ENCODE measurements around the gene TCP1.
"Not testable (repeated sequence)": the region's sequence is repeated elsewhere in the genome, so short reads cannot be mapped to it uniquely, and the experiment has no call there.

The TCP1 gene

GRCh38 chr6:159789377-159790148, at the start of gene TCP1:
TSS of gene TCP1 (minus strand) at chr6:159789602. CDS start at chr6:159789468, 134 bp downstream.
- FAIRE-seq: peak; percentile 76

- no peak for FAIRE-seq
Observed at GRCh38 chr6:159838020-159838744, 48.8 kb upstream of the TCP1 start.

GRCh38 chr6:159837511-159837910, 48.1 kb upstream of the TCP1 start:
- FAIRE-seq: no peak

GRCh38 chr6:159836718-159837490, 47.5 kb upstream of the TCP1 start:
- no peak for FAIRE-seq

- no peak for FAIRE-seq
Observed at GRCh38 chr6:159833997-159834603, 44.7 kb upstream of the TCP1 start.

GRCh38 chr6:159833556-159833955, 44.2 kb upstream of the TCP1 start:
- FAIRE-seq: no peak

GRCh38 chr6:159832946-159833345, 43.5 kb upstream of the TCP1 start:
- FAIRE-seq: no peak

- FAIRE-seq: no peak
Observed at GRCh38 chr6:159831373-159831679, 41.9 kb upstream of the TCP1 start.

GRCh38 chr6:159830501-159831372, 41.3 kb upstream of the TCP1 start:
- FAIRE-seq: no peak

- FAIRE-seq: no peak
Observed at GRCh38 chr6:159829526-159829925, 40.1 kb upstream of the TCP1 start.

GRCh38 chr6:159828074-159828473, 38.7 kb upstream of the TCP1 start:
- no peak for FAIRE-seq

- no peak for FAIRE-seq
Observed at GRCh38 chr6:159826968-159827647, 37.7 kb upstream of the TCP1 start.

- FAIRE-seq: no peak
Observed at GRCh38 chr6:159826004-159826403, 36.6 kb upstream of the TCP1 start.

- FAIRE-seq: not testable (repeated sequence)
Observed at GRCh38 chr6:159824690-159825089, 35.3 kb upstream of the TCP1 start.

GRCh38 chr6:159823953-159824352, 34.6 kb upstream of the TCP1 start:
- FAIRE-seq: no peak

GRCh38 chr6:159821726-159822125, 32.3 kb upstream of the TCP1 start:
- FAIRE-seq: no peak

- FAIRE-seq: no peak
Observed at GRCh38 chr6:159821122-159821521, 31.7 kb upstream of the TCP1 start.

GRCh38 chr6:159819932-159820640, 30.7 kb upstream of the TCP1 start:
- FAIRE-seq: no peak

GRCh38 chr6:159819098-159819497, 29.7 kb upstream of the TCP1 start:
- FAIRE-seq: no peak

- FAIRE-seq: no peak
Observed at GRCh38 chr6:159817951-159818739, 28.7 kb upstream of the TCP1 start.
